Left colon (tissue), 2 donors: ENCODE data around the gene NDUFA8. TPM values are rescaled to one million over a fixed set of nuclear protein-coding genes. Genes with fewer than 3 reads are reported as not detected.

Experiments used
- ATAC-seq: fragments of 200-7000 bp; cut with Tn5 transposase; one replicate; pipeline ENCODE4 v1.9.1; 2020; ENCODE audit warnings: mild to moderate bottlenecking, moderate library complexity
- DNase-seq, 2 donors: peaks; one replicate each; pipeline ENCODE4 v3.0.0-alpha.2; 2020
- intact Hi-C, 2 donors: fragments of 100-400 bp; cut with DNase I in 1 of 2; cut with micrococcal nuclease in 1 of 2; formaldehyde crosslinking; loops; one replicate each; pipeline versions ENCODE4 v1.11.2 to v1.14.0; 2022; cut with DNase I, micrococcal nuclease
- long read RNA-seq: library from polyadenylated mRNA; unstranded; transcript quantifications from one replicate; pipeline ENCODE4 v2.0.0, GENCODE V29; 2021
- total RNA-seq, 2 donors: library from RNA; stranded (reverse); fragmentation: NEBNext Ultra II Directional; extraction: Animal tissue kit (Norgen Biotek cat#: 25700); gene quantifications; one replicate each; pipeline ENCODE4 v1.2.1, GENCODE V29; 2021
- donor health status: DM: no; HTN: no; CAD: no.
- donor health status: DM: yes; HTN: yes; CAD: no.

NDUFA8 gene
- total RNA-seq: 10 to 100 TPM; 75.3 to 78.9 TPM
- long read RNA-seq, transcript NDUFA8-201 (4 exons, 844 nt): major isoform, 85 of 90 reads
- long read RNA-seq, partial matches to known transcripts: 1 of 90 reads
- long read RNA-seq, other reads (novel, unspliced or antisense): 4 of 90 reads

GRCh38 chr9:122159026-122159924, at the start of gene NDUFA8, which contains the start of gene MORN5:
Gene NDUFA8, minus strand, starts transcription at chr9:122159779. Its CDS starts 102 bp downstream, at chr9:122159677.
Gene MORN5, plus strand, starts transcription at chr9:122159908. Its CDS starts 65 bp downstream, at chr9:122159973.
- intact Hi-C loops: no loop called here
- ATAC-seq: peak; percentile 99
- peak; percentile 96 to 97 for DNase-seq

GRCh38 chr9:122207096-122207495, 47.5 kb upstream of the NDUFA8 start:
- ATAC-seq: no peak

GRCh38 chr9:122206118-122207046, 46.8 kb upstream of the NDUFA8 start:
- ATAC-seq: no peak
- no peak for DNase-seq
- intact Hi-C loops: no loop called here

More at GRCh38 chr9:122207096-122207495, 47.5 kb upstream of the NDUFA8 start:
- intact Hi-C loops: no loop called here
- no peak for DNase-seq

GRCh38 chr9:122205176-122205575, 45.6 kb upstream of the NDUFA8 start:
- ATAC-seq: no peak
- DNase-seq: no peak
- intact Hi-C loops: no loop called here

GRCh38 chr9:122204491-122204890, 44.9 kb upstream of the NDUFA8 start:
- ATAC-seq (no peak), DNase-seq (no peak)
- intact Hi-C loops: no loop called here

- intact Hi-C loops: no loop called here
- ATAC-seq: no peak
- no peak for DNase-seq
Observed at GRCh38 chr9:122204055-122204454, 44.5 kb upstream of the NDUFA8 start.

GRCh38 chr9:122202111-122202510, 42.5 kb upstream of the NDUFA8 start:
- ATAC-seq: peak; percentile 42
- intact Hi-C loops: no loop called here
- DNase-seq: no peak

GRCh38 chr9:122201641-122202040, 42.1 kb upstream of the NDUFA8 start:
- intact Hi-C loops: no loop called here

GRCh38 chr9:122200960-122201595, 41.5 kb upstream of the NDUFA8 start:
- DNase-seq (no peak), ATAC-seq (no peak)

More at GRCh38 chr9:122201641-122202040, 42.1 kb upstream of the NDUFA8 start:
- ATAC-seq (no peak), DNase-seq (no peak)

GRCh38 chr9:122197882-122198281, 38.3 kb upstream of the NDUFA8 start:
- ATAC-seq (no peak), DNase-seq (no peak)
- intact Hi-C loops: no loop called here

More at GRCh38 chr9:122200960-122201595, 41.5 kb upstream of the NDUFA8 start:
- intact Hi-C loops: no loop called here

- intact Hi-C loops: no loop called here
- ATAC-seq (peak; percentile 91), DNase-seq (no peak)
Observed at GRCh38 chr9:122197426-122197825, 37.8 kb upstream of the NDUFA8 start.

- no peak for ATAC-seq
- intact Hi-C loops: no loop called here
- DNase-seq: no peak
Observed at GRCh38 chr9:122195875-122196274, 36.3 kb upstream of the NDUFA8 start.

- intact Hi-C loops: no loop called here
- DNase-seq (no peak), ATAC-seq (no peak)
Observed at GRCh38 chr9:122193651-122194050, 34.1 kb upstream of the NDUFA8 start.

GRCh38 chr9:122192914-122193525, 33.4 kb upstream of the NDUFA8 start:
- DNase-seq (no peak), ATAC-seq (no peak)
- intact Hi-C loops: no loop called here

GRCh38 chr9:122192261-122192875, 32.8 kb upstream of the NDUFA8 start:
- no peak for DNase-seq
- intact Hi-C loops: no loop called here
- no peak for ATAC-seq

GRCh38 chr9:122191584-122191983, 32.0 kb upstream of the NDUFA8 start:
- intact Hi-C loops: no loop called here
- DNase-seq (no peak), ATAC-seq (no peak)

- DNase-seq: peak in 1 of 2 donors; percentile 51
- intact Hi-C loops: no loop called here
- ATAC-seq: peak; percentile 77
Observed at GRCh38 chr9:122190597-122191381, 31.2 kb upstream of the NDUFA8 start.
